WTC11 (cell line): ENCODE measurements around the gene C1QC.

Source experiments
- CTCF ChIP-seq: fragments of 200-600 bp; IDR thresholded peaks from 2 replicates; pipeline ENCODE4 v1.8.0; 2022; ENCODE audit warnings: antibody characterized with exemption
- E2F5 ChIP-seq: sonication (generic); formaldehyde crosslinking; IDR thresholded peaks from 2 replicates; pipeline ENCODE4 v1.8.1; 2022; ENCODE audit warnings: mild to moderate bottlenecking, moderate library complexity, missing genetic modification reagents
- NR2C2 ChIP-seq: sonication (generic); formaldehyde crosslinking; IDR thresholded peaks from 2 replicates; pipeline ENCODE4 v1.8.0; 2022; ENCODE audit warnings: mild to moderate bottlenecking, missing genetic modification reagents
- SP1 ChIP-seq: sonication (generic); formaldehyde crosslinking; conservative IDR thresholded peaks from 2 replicates; pipeline ENCODE4 v1.8.1; 2022; ENCODE audit warnings: missing genetic modification reagents
- STAT6 ChIP-seq: sonication (generic); formaldehyde crosslinking; conservative IDR thresholded peaks from 2 replicates; pipeline ENCODE4 v1.8.1; 2023; ENCODE audit warnings: mild to moderate bottlenecking, low read depth, missing genetic modification reagents, moderate library complexity

DNA sequence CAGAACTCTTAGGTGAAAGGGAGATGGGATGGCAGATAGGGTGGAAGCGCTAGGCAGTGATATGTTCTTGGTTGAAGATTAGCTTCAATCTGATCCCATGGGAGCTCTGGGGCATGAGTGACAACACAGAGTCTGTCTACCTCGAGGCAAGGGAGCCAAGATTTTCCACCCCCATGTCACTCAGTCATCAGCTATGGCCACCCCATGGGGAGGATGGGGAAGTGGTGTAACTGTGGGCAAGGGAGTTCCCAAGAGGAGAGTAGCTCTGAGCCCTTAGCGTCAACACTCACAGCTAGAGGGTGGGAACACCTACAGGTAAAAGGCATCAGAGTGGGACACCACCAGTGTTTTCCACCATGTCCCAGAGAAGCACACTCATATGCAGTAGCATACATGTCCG lies 37.3 kb upstream of the C1QC start:
- no peak for TF ChIP-seq NR2C2
- TF ChIP-seq STAT6 (CRISPR knock-in tag): no peak
- TF ChIP-seq SP1 (CRISPR knock-in tag): no peak
- TF ChIP-seq CTCF: no peak
- TF ChIP-seq E2F5: no peak
